Measurements from ENCODE around the gene CLMN. TPM values are rescaled to one million over a fixed set of nuclear protein-coding genes. Genes with fewer than 3 reads are reported as not detected.

Gene CLMN
- total and polyA plus RNA-seq, 2 of the 8 experiments (the other 6 are each of a cell fraction or from before 2014, with no cell fraction given) = 1.6 to 8.2 TPM

- TF ChIP-seq GABPA (IDR thresholded peaks at IDR 0.05; ENCODE audit: borderline replicate concordance, insufficient read depth, low read length) = no peak
- no peak for TF ChIP-seq NANOG (IDR thresholded peaks at IDR 0.05; ENCODE audit: insufficient read depth, low read depth, low read length, poor library complexity, severe bottlenecking)
Measured at GRCh38 chr14:95313190-95313589, 6.5 kb downstream of the CLMN start (continued).

Measured in H1 (cell line).